Esophagus squamous epithelium (tissue), 5 donors: ENCODE data around the gene GTPBP2. TPM values are rescaled to one million over a fixed set of nuclear protein-coding genes. Genes with fewer than 3 reads are reported as not detected.

Source experiments
- DNase-seq: peaks from one replicate; lab custom pipeline; 2025; lab: John Stamatoyannopoulos, UW
- H3K27ac ChIP-seq, 4 donors: fragments of 200-600 bp; sonication (generic); one replicate each; pipeline ENCODE4 v1.5.1; 2016 to 2019; ENCODE audit warnings: mild to moderate bottlenecking in 1 of 4
- H3K27me3 ChIP-seq, 4 donors: fragments of 200-600 bp; sonication (generic); 1 replicate in 3 of 4; 2 replicates in 1 of 4; pipeline versions ENCODE4 v1.5.1 to v1.6.0; 2017 to 2021; ENCODE audit warnings: antibody characterized with exemption in 1 of 4
- H3K36me3 ChIP-seq, 3 donors: fragments of 200-600 bp; sonication (generic); one replicate each; pipeline ENCODE4 v1.5.1; 2016 to 2019
- H3K4me1 ChIP-seq, 3 donors: fragments of 200-600 bp; sonication (generic); one replicate each; pipeline ENCODE4 v1.5.1; 2017 to 2019
- H3K4me3 ChIP-seq, 4 donors: fragments of 200-600 bp; sonication (generic); 1 replicate in 3 of 4; 2 replicates in 1 of 4; pipeline ENCODE4 v1.5.1; 2016 to 2019; ENCODE audit warnings: mild to moderate bottlenecking in 2 of 4, moderate library complexity in 1 of 4
- H3K9me3 ChIP-seq, 3 donors: fragments of 200-600 bp; sonication (generic); one replicate each; pipeline ENCODE4 v1.5.1; 2016 to 2019
- POLR2A ChIP-seq, 4 donors: fragments of 450-650 bp; IDR thresholded peaks; one replicate each; pipeline ENCODE4 v1.6.1; 2017; ENCODE audit warnings: antibody characterized with exemption in 4 of 4, mild to moderate bottlenecking in 4 of 4, moderate library complexity in 3 of 4
- WGBS, 2 donors: methylation state at CpG; one replicate each; pipeline ENCODE4 v1.1.5; 2018; 5-methylcytosine and 5-hydroxymethylcytosine counted together
- intact Hi-C: fragments of 100-400 bp; cut with DNase I; formaldehyde crosslinking; loops from one replicate; pipeline ENCODE4 v1.15.0; 2022
- total RNA-seq, 4 donors: library from RNA; depleted of rRNA; stranded (reverse); fragments of >200 nt; gene quantifications; one replicate each; pipeline ENCODE4 v1.1.0, GENCODE V29; 2016
- TF ChIP-seq, protein P1 (sequence below), 6 experiments: fragments of 450-650 bp in 4 of 6; fragments of 200-600 bp in 2 of 6; sonication (generic) in 2 of 6; IDR thresholded peaks; one replicate each; pipeline ENCODE4 v1.5.1; 2016 to 2019; ENCODE audit warnings: antibody characterized with exemption in 6 of 6, mild to moderate bottlenecking in 4 of 6, moderate library complexity in 4 of 6
- donor health status: DM: yes; HTN: yes; CAD: no.

GTPBP2 gene
- total RNA-seq, 4 donors from 2014 or later, result 24.3 to 52.4 (median 48.6) TPM

DNA sequence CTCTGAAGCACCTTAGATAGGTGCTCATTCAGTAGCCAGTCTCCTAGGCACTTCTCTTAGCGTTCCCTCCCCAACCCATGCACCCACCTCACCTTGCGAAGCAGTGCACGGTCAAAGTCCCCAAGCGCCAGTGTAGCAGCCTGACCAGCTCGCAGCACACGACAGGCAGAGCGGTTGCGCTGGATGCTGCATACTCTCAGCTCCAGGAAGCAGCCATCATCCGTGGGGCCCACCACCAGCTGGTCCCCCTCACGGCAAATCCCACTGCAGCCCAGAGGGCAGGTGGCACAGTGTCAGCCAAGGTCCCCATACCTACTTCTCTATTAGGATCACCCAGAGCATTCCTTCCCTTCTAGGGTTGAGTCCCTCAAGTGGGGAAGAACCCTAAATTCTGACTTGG lies 6.5 kb downstream of the GTPBP2 start:
- H3K9me3 ChIP-seq, result no peaks in the 10 kb centered on the region
- H3K27me3 ChIP-seq, result no peaks in the 10 kb centered on the region
- DNase-seq, result no peak
- H3K4me3 ChIP-seq, result no peak overlapping the region
- H3K36me3 ChIP-seq, result peaks cover 44 to 88% (median 45%) of the 10 kb centered on the region in 3 donors
- intact Hi-C loops, result no loop called here
- H3K27ac ChIP-seq, result no peak overlapping the region
- H3K4me1 ChIP-seq, result peaks cover 8 to 18% (median 10%) of the 10 kb centered on the region in 3 donors
- 93 to 100% methylated on average over 1 to 8 of the region's 10 CpGs for WGBS, 2 donors
- TF ChIP-seq, protein P1, sequence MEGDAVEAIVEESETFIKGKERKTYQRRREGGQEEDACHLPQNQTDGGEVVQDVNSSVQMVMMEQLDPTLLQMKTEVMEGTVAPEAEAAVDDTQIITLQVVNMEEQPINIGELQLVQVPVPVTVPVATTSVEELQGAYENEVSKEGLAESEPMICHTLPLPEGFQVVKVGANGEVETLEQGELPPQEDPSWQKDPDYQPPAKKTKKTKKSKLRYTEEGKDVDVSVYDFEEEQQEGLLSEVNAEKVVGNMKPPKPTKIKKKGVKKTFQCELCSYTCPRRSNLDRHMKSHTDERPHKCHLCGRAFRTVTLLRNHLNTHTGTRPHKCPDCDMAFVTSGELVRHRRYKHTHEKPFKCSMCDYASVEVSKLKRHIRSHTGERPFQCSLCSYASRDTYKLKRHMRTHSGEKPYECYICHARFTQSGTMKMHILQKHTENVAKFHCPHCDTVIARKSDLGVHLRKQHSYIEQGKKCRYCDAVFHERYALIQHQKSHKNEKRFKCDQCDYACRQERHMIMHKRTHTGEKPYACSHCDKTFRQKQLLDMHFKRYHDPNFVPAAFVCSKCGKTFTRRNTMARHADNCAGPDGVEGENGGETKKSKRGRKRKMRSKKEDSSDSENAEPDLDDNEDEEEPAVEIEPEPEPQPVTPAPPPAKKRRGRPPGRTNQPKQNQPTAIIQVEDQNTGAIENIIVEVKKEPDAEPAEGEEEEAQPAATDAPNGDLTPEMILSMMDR (IDR thresholded peaks at IDR 0.05), result no peak
- no peak for TF ChIP-seq POLR2A (IDR thresholded peaks at IDR 0.05)

- TF ChIP-seq, protein P1 (IDR thresholded peaks at IDR 0.05), result no peak
- TF ChIP-seq POLR2A (IDR thresholded peaks at IDR 0.05), result no peak
- Histone ChIP-seq H3K27me3 (no peaks in the 10 kb centered on the region), H3K27ac (no peak overlapping the region), H3K9me3 (no peaks in the 10 kb centered on the region), H3K4me1 (peaks cover 1 to 11% (median 2%) of the 10 kb centered on the region in 3 donors), H3K4me3 (no peak overlapping the region), H3K36me3 (peaks cover 44 to 88% (median 45%) of the 10 kb centered on the region in 3 donors)
- no peak for DNase-seq
- intact Hi-C loops, result no loop called here
- WGBS, 2 donors, result 91 to 97% methylated on average over 8 of the region's 10 CpGs
These were observed 7.3 kb downstream of the GTPBP2 start for GRCh38 chr6:43621836-43622180.

GRCh38 chr6:43621078-43621835 lies 7.8 kb downstream of the GTPBP2 start:
- no peak for TF ChIP-seq POLR2A (IDR thresholded peaks at IDR 0.05)
- 85 to 96% methylated on average over 4 to 11 of the region's 12 CpGs for WGBS, 2 donors
- Histone ChIP-seq H3K27ac (no peak overlapping the region), H3K36me3 (peaks cover 44 to 83% (median 45%) of the 10 kb centered on the region in 3 donors), H3K27me3 (no peaks in the 10 kb centered on the region), H3K4me1 (peaks cover 0 to 5% (median 0%) of the 10 kb centered on the region in 3 donors), H3K9me3 (no peaks in the 10 kb centered on the region), H3K4me3 (no peak overlapping the region)
- intact Hi-C loops, result no loop called here
- no peak for DNase-seq

GRCh38 chr6:43616725-43617472 lies 12.2 kb downstream of the GTPBP2 start:
- TF ChIP-seq POLR2A (IDR thresholded peaks at IDR 0.05), result no peak
- TF ChIP-seq, protein P1 (IDR thresholded peaks at IDR 0.05), result no peak
- Histone ChIP-seq H3K27me3 (no peaks in the 10 kb centered on the region), H3K27ac (no peak overlapping the region), H3K9me3 (no peaks in the 10 kb centered on the region), H3K4me3 (no peak overlapping the region), H3K36me3 (peaks cover 21 to 80% (median 25%) of the 10 kb centered on the region in 3 donors), H3K4me1 (no peaks in the 10 kb centered on the region)
- no peak for DNase-seq
- intact Hi-C loops, result no loop called here
- 89 to 93% methylated on average over 8 to 9 of the region's 9 CpGs for WGBS, 2 donors

- H3K36me3 ChIP-seq, result peaks cover 10 to 73% (median 23%) of the 10 kb centered on the region in 3 donors
- intact Hi-C loops, result no loop called here
- DNase-seq, result no peak
- TF ChIP-seq POLR2A (IDR thresholded peaks at IDR 0.05), result no peak
- no peaks in the 10 kb centered on the region for H3K27me3 ChIP-seq
- H3K27ac ChIP-seq, result no peak overlapping the region
- WGBS, 2 donors, result 62 to 71% methylated on average over 3 of the region's 3 CpGs
- no peaks in the 10 kb centered on the region for H3K4me1 ChIP-seq
- no peaks in the 10 kb centered on the region for H3K9me3 ChIP-seq
- H3K4me3 ChIP-seq, result no peak overlapping the region
These were observed 14.7 kb downstream of the GTPBP2 start for GRCh38 chr6:43614396-43614730.
